Bronchial epithelial cell (primary cell): ENCODE data around the gene PDZK1IP1. TPM values are rescaled to one million over a fixed set of nuclear protein-coding genes. Genes with fewer than 3 reads are reported as not detected.
A peak's percentile ranks its signal among the peaks of the same experiment; 100 is the strongest.
"Not testable (repeated sequence)": the region's sequence is repeated elsewhere in the genome, so short reads cannot be mapped to it uniquely, and the experiment has no call there.

Experiments used
- DNase-seq: peaks from one replicate; pipeline ENCODE4 v3.0.0-alpha.2; 2010; ENCODE audit warnings: low read depth
- FAIRE-seq: peaks from 2 replicates; lab custom pipeline; 2011; peaks lifted over from hg19 to GRCh38; lab: Jason Lieb, UNC
- H3K27me3 ChIP-seq: 2 replicates; pipeline ENCODE4 v1.5.1; 2011; ENCODE audit warnings: low read length; ENCODE audit not compliant: control insufficient read depth, insufficient read depth
- H3K36me3 ChIP-seq: 2 replicates; pipeline ENCODE4 v1.5.1; 2011; ENCODE audit warnings: low read length; ENCODE audit not compliant: control insufficient read depth, insufficient read depth
- H3K4me3 ChIP-seq: 2 replicates; pipeline ENCODE4 v1.5.1; 2011; ENCODE audit warnings: mild to moderate bottlenecking, low read depth, low read length, control low read depth
- total RNA-seq: library from RNA; depleted of rRNA; stranded (reverse); fragments of >200 nt; gene quantifications from 2 replicates; pipeline ENCODE4 v1.2.1, GENCODE V29; 2014
- TF ChIP-seq, protein P1 (sequence below): IDR thresholded peaks from 2 replicates; pipeline ENCODE4 v1.5.1; 2011; ENCODE audit warnings: mild to moderate bottlenecking, moderate library complexity, low read length, control low read depth, inconsistent platforms; ENCODE audit not compliant: insufficient read depth, severe bottlenecking

Gene PDZK1IP1
- total RNA-seq, 1 donor from 2014 or later, result 0.26 TPM

DNA sequence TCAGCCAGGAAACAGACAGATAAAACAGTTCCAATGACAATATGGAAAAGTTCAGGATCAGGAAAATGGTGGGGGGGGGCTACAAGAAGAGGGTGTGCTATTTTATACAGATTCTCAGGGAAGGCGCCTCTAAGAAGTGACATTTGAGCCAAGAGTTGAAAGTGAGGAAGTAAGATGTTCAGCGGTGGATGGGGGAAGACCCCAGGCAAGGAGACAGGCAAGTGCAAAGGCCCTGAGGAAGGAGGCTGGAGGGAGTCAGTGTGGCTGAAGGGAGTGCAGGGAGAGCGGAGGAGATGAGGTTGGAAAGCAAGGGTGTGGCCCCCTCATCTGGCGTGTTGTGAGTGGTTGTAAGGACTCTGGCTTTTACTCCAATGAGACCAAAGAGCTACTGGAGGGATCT is 8.4 kb upstream of the PDZK1IP1 start:
- H3K36me3 ChIP-seq, result no peaks in the 10 kb centered on the region
- no peak overlapping the region for H3K4me3 ChIP-seq
- peaks cover 3% of the 10 kb centered on the region for H3K27me3 ChIP-seq
- FAIRE-seq, result no peak
- TF ChIP-seq, protein P1, sequence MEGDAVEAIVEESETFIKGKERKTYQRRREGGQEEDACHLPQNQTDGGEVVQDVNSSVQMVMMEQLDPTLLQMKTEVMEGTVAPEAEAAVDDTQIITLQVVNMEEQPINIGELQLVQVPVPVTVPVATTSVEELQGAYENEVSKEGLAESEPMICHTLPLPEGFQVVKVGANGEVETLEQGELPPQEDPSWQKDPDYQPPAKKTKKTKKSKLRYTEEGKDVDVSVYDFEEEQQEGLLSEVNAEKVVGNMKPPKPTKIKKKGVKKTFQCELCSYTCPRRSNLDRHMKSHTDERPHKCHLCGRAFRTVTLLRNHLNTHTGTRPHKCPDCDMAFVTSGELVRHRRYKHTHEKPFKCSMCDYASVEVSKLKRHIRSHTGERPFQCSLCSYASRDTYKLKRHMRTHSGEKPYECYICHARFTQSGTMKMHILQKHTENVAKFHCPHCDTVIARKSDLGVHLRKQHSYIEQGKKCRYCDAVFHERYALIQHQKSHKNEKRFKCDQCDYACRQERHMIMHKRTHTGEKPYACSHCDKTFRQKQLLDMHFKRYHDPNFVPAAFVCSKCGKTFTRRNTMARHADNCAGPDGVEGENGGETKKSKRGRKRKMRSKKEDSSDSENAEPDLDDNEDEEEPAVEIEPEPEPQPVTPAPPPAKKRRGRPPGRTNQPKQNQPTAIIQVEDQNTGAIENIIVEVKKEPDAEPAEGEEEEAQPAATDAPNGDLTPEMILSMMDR, result no peak
- no peak for DNase-seq

DNA sequence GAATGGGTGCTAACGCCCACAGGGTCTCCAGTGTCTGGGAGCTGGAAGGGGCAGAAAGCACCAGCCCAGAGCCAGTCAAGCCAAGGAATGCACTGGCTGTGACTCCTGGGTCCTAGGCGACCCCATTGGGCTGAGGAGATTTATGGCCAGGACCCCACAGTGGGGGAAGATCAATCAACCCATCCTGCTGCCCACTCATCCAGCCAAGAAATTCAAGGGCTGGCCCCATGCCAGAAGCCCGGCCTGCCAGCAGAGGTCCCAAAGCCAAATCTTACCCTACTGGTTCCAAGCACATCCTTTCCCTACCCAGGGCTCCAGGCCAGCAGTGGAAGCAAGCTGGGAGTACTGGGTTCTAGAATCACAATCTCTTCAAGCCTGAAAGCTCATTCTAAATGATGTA is 6.8 kb upstream of the PDZK1IP1 start:
- no peak for DNase-seq
- H3K36me3 ChIP-seq, result no peaks in the 10 kb centered on the region

DNA sequence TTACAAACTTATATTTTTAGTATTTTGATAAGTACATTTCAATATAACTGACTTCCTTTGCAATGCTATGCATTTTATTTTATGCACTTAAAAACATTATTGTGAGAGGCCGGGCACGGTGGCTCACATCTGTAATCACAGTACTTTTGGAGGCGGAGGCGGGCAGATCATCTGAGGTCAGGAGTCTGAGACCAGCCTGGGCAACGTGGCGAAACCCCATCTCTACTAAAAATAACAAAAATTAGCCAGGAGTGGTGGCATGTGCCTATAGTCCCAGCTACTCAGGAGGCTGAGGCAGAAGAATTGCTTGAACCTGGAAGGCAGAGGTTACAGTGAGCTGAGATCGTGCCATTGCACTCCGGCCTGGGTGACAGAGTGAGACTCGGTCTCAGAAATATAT is 6.1 kb upstream of the PDZK1IP1 start:
- not testable (repeated sequence) for FAIRE-seq, H3K36me3 ChIP-seq, H3K4me3 ChIP-seq, DNase-seq, H3K27me3 ChIP-seq

More for the DNA sequence above, 6.8 kb upstream of the PDZK1IP1 start:
- Histone ChIP-seq H3K27me3 (peaks cover 3% of the 10 kb centered on the region), H3K4me3 (no peak overlapping the region)
- no peak for FAIRE-seq
- TF ChIP-seq, protein P1, result no peak

DNA sequence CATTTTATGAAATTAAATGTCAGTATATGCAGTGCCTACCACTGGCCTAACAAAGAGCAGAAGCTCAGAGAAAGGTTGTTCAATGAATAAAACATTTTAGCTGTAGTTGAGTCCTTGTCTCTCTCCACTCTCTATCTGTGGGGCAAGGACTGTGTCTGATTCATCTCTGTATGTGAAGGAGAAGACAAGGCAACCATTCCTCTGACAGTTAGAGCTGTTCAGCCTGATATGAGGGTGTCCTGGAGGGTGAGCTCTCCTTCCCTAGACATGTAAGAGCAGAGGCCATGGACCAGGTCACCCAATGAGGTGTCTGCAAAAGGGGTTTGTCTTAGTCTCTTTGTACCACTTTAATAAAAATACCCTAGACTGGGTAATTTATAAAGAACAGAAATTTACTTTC is 4.5 kb upstream of the PDZK1IP1 start:
- Histone ChIP-seq H3K36me3 (no peaks in the 10 kb centered on the region), H3K4me3 (no peak overlapping the region), H3K27me3 (peaks cover 3% of the 10 kb centered on the region)
- TF ChIP-seq, protein P1, result no peak
- DNase-seq (no peak), FAIRE-seq (no peak)

DNA sequence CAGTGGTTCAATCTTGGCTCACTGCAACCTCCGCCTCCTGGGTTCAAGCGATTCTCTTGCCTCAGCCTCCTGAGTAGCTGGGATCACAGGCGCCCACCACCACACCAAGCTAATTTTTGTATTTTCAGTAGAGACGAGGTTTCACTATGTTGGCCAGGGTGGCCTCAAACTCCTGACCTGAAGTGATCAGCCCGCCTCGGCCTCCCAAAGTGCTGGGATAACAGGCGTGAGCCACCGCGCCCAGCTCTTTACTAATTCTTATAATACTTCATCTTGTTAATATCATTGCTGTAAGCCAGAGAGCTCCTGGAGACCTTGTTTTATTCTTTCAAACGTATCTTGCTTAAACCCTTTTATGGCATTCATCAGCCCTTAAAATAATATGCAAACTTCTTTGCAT is 3.7 kb upstream of the PDZK1IP1 start:
- H3K27me3 ChIP-seq, H3K4me3 ChIP-seq, H3K36me3 ChIP-seq, FAIRE-seq, DNase-seq: not testable (repeated sequence)

DNA sequence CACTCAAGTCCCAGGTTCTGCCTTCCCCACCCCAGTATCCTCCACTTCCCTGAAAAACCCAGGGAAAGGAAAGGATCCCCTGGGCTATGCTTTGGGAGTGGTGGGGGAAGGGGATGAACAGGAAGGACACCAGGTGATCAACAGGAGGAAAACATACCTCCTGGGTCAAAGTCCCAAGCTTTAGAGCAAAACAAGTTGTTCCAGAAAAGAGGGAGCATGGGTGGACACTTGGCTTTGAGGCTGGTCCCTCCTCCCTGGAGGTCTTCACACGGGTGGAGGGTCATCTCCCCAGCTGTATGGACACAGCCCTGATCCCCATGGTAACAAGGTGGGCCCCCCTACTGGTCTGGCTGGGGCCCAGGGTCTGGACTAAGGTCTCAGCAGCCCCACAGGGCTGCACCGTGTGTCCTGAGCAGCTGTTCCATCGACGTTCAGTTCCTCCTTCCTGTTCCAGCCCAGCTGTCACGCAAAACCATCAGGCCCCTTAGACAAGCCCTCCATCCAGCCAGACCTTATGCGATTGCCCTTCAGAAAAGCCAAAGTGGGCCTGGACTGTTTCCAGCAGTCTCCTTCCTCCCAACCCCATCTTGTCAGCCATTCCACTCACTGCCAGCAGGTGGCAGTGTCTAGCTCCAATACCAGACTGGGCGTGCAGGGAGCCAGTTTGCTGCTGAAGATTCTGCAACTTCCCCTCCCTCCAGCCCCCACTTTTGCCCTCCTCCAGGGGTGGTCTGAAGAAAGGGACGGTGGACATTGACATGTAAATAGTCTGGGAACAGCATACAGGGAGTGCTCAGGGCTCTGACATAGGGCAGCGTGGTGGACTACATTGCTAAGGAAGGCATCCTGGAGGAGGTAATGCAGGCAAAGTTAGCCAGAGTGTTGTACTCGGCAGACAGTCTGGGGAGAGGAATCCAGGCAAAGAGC is 2.9 kb upstream of the PDZK1IP1 start:
- peak; percentile 46 for DNase-seq
- Histone ChIP-seq H3K4me3 (no peak overlapping the region), H3K36me3 (no peaks in the 10 kb centered on the region), H3K27me3 (no peaks in the 10 kb centered on the region)
- peak; percentile 28 for FAIRE-seq
- TF ChIP-seq, protein P1, result peak; percentile 95
